Gastroesophageal sphincter (tissue), 4 donors: ENCODE measurements around the gene SNX5. TPM values are rescaled to one million over a fixed set of nuclear protein-coding genes. Genes with fewer than 3 reads are reported as not detected.

Experiments
- ATAC-seq: fragments of 150-250 bp; one replicate; pipeline ENCODE4 v1.9.1; 2016; ENCODE audit warnings: mild to moderate bottlenecking, moderate library complexity
- H3K27ac ChIP-seq, 4 donors: fragments of 200-600 bp; sonication (generic) in 3 of 4; 1 replicate in 3 of 4; 2 replicates in 1 of 4; pipeline ENCODE4 v1.5.1; 2016 to 2019
- H3K27me3 ChIP-seq: fragments of 200-600 bp; sonication (generic); one replicate; pipeline ENCODE4 v1.5.1; 2019
- H3K36me3 ChIP-seq, 2 donors: fragments of 200-600 bp; sonication (generic); one replicate each; pipeline ENCODE4 v1.5.1; 2019; ENCODE audit warnings: control low read depth in 1 of 2
- H3K4me1 ChIP-seq, 3 donors: fragments of 200-600 bp; sonication (generic); 1 replicate in 2 of 3; 2 replicates in 1 of 3; pipeline ENCODE4 v1.5.1; 2016 to 2019; ENCODE audit warnings: control low read depth in 2 of 3
- H3K4me3 ChIP-seq, 2 donors: fragments of 200-600 bp; sonication (generic); one replicate each; pipeline ENCODE4 v1.5.1; 2019; ENCODE audit warnings: mild to moderate bottlenecking in 1 of 2, moderate library complexity in 1 of 2
- H3K9me3 ChIP-seq, 3 donors: fragments of 200-600 bp; sonication (generic); one replicate each; pipeline ENCODE4 v1.5.1; 2017 to 2019; ENCODE audit warnings: control low read depth in 2 of 3
- EP300 ChIP-seq: sonication (generic); formaldehyde crosslinking; IDR thresholded peaks from one replicate; pipeline ENCODE4 v1.6.1; 2017; ENCODE audit warnings: antibody characterized with exemption, mild to moderate bottlenecking
- POLR2A ChIP-seq, 2 donors: fragments of 450-650 bp; IDR thresholded peaks; one replicate each; pipeline ENCODE4 v1.6.1; 2017; ENCODE audit warnings: antibody characterized with exemption in 2 of 2, mild to moderate bottlenecking in 2 of 2, moderate library complexity in 1 of 2
- POLR2AphosphoS5 ChIP-seq: sonication (generic); formaldehyde crosslinking; IDR thresholded peaks from one replicate; pipeline ENCODE4 v1.6.1; 2017; ENCODE audit warnings: antibody characterized with exemption
- WGBS, 2 donors: methylation state at CpG; one replicate each; pipeline ENCODE4 v1.1.5; 2018; ENCODE audit warnings: low coverage in 1 of 2; 5-methylcytosine and 5-hydroxymethylcytosine counted together
- total RNA-seq, 4 donors: library from RNA; depleted of rRNA; stranded (reverse); fragments of >200 nt; gene quantifications; one replicate each; pipeline ENCODE4 v1.1.0, GENCODE V29; 2016
- TF ChIP-seq, protein P1 (sequence below), 4 experiments: fragments of 200-600 bp in 2 of 4; fragments of 450-650 bp in 2 of 4; sonication (generic) in 1 of 4; IDR thresholded peaks; one replicate each; pipeline ENCODE4 v1.5.1; 2017 to 2019; ENCODE audit warnings: antibody characterized with exemption in 4 of 4, mild to moderate bottlenecking in 2 of 4, moderate library complexity in 2 of 4

The SNX5 gene
- total RNA-seq, 4 donors from 2014 or later = 47.5 to 90.9 (median 70.2) TPM

DNA sequence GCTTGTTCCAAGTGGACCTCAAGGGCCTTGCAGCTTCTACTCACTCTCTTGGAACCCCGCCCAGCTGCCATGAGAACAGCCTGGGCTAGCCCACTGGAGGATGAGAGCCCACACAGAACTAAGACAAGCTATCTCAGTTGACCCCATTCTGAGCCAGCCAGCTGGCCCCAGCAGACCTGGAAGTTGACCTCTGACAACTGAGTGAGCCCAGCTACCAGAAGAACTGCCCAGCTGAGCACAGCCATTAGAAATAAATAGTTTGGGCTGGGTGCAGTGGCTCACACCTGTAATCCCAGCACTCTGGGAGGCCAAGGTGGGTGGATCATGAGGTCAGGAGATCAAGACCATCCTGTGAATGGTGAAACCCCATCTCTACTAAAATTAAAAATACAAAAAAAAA lies 37.1 kb downstream of the SNX5 start:
- 100% methylated on average over 1 of the region's 1 CpG; no CpG with 5 or more reads in 1 of the 2 donors for WGBS, 2 donors
- Histone ChIP-seq H3K36me3 (no peaks in the 10 kb centered on the region), H3K27ac (no peak overlapping the region), H3K4me3 (no peak overlapping the region), H3K4me1 (peaks cover 0 to 18% (median 8%) of the 10 kb centered on the region in 3 donors), H3K9me3 (peaks cover 0 to 5% (median 0%) of the 10 kb centered on the region in 3 donors), H3K27me3 (no peaks in the 10 kb centered on the region)
- TF ChIP-seq EP300 (no peak), POLR2A (IDR thresholded peaks at IDR 0.05) (no peak), POLR2AphosphoS5 (no peak)
- TF ChIP-seq, protein P1, sequence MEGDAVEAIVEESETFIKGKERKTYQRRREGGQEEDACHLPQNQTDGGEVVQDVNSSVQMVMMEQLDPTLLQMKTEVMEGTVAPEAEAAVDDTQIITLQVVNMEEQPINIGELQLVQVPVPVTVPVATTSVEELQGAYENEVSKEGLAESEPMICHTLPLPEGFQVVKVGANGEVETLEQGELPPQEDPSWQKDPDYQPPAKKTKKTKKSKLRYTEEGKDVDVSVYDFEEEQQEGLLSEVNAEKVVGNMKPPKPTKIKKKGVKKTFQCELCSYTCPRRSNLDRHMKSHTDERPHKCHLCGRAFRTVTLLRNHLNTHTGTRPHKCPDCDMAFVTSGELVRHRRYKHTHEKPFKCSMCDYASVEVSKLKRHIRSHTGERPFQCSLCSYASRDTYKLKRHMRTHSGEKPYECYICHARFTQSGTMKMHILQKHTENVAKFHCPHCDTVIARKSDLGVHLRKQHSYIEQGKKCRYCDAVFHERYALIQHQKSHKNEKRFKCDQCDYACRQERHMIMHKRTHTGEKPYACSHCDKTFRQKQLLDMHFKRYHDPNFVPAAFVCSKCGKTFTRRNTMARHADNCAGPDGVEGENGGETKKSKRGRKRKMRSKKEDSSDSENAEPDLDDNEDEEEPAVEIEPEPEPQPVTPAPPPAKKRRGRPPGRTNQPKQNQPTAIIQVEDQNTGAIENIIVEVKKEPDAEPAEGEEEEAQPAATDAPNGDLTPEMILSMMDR (IDR thresholded peaks at IDR 0.05) = no peak
- ATAC-seq = no peak

DNA sequence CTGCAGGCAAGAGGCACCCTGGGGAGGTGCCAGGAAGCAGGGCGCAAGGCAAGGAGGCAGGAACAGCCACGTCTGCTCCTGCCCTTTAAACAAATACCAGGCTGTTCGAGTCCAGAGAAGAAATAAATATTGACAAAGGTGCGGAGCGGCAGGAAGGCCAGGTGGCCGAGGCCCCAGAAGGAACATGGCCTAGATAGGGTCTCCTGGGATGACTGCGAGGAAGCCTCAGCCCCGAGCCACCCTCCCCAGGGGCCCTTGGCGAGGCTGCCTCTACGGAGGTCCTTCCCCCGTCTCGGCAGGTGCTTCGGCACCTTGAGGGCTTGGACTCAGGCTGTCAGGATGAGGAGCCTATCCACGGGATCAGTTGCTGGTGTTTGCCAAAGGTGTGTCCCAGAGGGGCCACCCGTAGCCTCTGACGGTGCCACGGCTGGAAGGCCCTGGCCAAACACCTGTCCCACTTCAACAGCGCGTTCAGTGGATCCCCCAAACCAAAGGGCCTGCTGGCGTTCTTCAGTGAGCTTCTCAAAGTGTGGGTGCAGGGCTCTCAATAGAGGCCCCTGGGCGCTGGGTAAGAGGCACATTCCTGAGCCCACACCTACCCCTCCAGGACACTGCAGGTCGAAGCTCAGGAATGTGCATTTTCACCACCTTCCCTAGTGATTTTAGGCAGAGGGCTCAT lies 39.8 kb downstream of the SNX5 start:
- Histone ChIP-seq H3K4me1 (peaks cover 0 to 5% (median 0%) of the 10 kb centered on the region in 3 donors), H3K4me3 (no peak overlapping the region), H3K27me3 (no peaks in the 10 kb centered on the region), H3K27ac (peak overlapping the region in 3 of 4 donors; percentile 14 to 52 (median 39)), H3K36me3 (no peaks in the 10 kb centered on the region), H3K9me3 (peaks cover 0 to 5% (median 0%) of the 10 kb centered on the region in 3 donors)
- no peak for ATAC-seq
- no peak for TF ChIP-seq POLR2A (IDR thresholded peaks at IDR 0.05)
- no peak for TF ChIP-seq POLR2AphosphoS5
- TF ChIP-seq, protein P1 (IDR thresholded peaks at IDR 0.05) = no peak
- TF ChIP-seq EP300 = no peak
- 73 to 80% methylated on average over 1 to 3 of the region's 22 CpGs for WGBS, 2 donors

DNA sequence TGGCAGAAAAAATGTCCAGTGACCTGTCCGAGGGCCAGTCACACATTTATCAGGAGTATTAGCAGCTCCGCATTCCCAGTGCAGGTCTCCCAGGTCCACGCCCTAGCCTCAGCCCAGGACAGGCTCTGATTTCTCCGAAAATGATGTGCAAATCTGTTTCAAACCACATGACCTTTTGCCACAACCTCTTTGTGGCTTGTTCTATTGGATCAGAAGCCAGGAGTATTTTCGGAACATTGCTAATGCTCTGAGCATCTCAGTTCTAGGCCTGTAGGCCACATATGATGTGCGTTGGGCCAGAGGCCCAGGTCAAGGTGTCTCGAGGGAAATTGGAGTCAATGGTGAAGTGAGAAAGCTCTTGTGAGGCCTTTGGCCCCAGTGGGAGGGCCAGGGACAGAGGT lies 40.4 kb downstream of the SNX5 start:
- H3K27me3 ChIP-seq = no peaks in the 10 kb centered on the region
- H3K36me3 ChIP-seq = no peaks in the 10 kb centered on the region
- peak overlapping the region in 3 of 4 donors; percentile 14 to 52 (median 39) for H3K27ac ChIP-seq
- TF ChIP-seq POLR2A (IDR thresholded peaks at IDR 0.05) (no peak), EP300 (no peak), POLR2AphosphoS5 (no peak)
- TF ChIP-seq, protein P1 (IDR thresholded peaks at IDR 0.05) = no peak
- WGBS, 2 donors = 64% methylated on average over 6 of the region's 7 CpGs; no CpG with 5 or more reads in 1 of the 2 donors
- H3K9me3 ChIP-seq = peaks cover 0 to 5% (median 0%) of the 10 kb centered on the region in 3 donors
- peak; percentile 81 for ATAC-seq
- H3K4me1 ChIP-seq = peaks cover 0 to 5% (median 0%) of the 10 kb centered on the region in 3 donors
- H3K4me3 ChIP-seq = no peak overlapping the region

DNA sequence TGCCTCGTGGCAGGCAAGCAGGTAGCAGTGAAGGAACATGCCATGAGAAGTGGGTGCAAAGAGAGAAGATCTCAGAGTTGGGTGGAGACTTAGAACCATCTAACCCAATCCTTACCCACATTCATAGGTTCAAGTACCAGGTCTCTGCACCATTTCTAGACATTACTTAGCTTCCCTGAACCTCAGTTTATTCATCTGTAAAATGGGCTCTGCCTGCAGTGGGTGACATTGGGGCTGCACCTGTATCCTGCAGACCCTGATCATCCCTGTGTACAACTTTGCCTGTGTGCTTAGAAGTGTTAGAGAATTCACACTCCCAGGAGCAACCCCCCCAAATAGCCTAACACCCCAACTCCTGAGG lies 42.7 kb downstream of the SNX5 start:
- no peak for ATAC-seq

More for the DNA sequence above, 42.7 kb downstream of the SNX5 start:
- 71 to 100% methylated on average over 1 of the region's 1 CpG for WGBS, 2 donors
- H3K27me3 ChIP-seq = no peaks in the 10 kb centered on the region
- H3K27ac ChIP-seq = no peak overlapping the region
- TF ChIP-seq POLR2AphosphoS5 (no peak), POLR2A (IDR thresholded peaks at IDR 0.05) (no peak), EP300 (no peak)
- TF ChIP-seq, protein P1 (IDR thresholded peaks at IDR 0.05) = no peak
- H3K4me1 ChIP-seq = peaks cover 0 to 5% (median 0%) of the 10 kb centered on the region in 3 donors
- H3K9me3 ChIP-seq = no peaks in the 10 kb centered on the region
- no peak overlapping the region for H3K4me3 ChIP-seq
- no peaks in the 10 kb centered on the region for H3K36me3 ChIP-seq
